Measurements from ENCODE around the gene RAB8A.

Gene RAB8A

GRCh38 chr19:16111160-16111908 is at the start of gene RAB8A:
Gene RAB8A, plus strand, starts transcription at chr19:16111889. Its CDS starts 13 bp downstream, at chr19:16111902.
- DNase-seq, result peak; percentile 99

GRCh38 chr19:16061943-16062342 is 49.7 kb upstream of the RAB8A start:
- DNase-seq, result no peak

GRCh38 chr19:16062789-16063188 is 48.9 kb upstream of the RAB8A start:
- DNase-seq, result no peak

DNA sequence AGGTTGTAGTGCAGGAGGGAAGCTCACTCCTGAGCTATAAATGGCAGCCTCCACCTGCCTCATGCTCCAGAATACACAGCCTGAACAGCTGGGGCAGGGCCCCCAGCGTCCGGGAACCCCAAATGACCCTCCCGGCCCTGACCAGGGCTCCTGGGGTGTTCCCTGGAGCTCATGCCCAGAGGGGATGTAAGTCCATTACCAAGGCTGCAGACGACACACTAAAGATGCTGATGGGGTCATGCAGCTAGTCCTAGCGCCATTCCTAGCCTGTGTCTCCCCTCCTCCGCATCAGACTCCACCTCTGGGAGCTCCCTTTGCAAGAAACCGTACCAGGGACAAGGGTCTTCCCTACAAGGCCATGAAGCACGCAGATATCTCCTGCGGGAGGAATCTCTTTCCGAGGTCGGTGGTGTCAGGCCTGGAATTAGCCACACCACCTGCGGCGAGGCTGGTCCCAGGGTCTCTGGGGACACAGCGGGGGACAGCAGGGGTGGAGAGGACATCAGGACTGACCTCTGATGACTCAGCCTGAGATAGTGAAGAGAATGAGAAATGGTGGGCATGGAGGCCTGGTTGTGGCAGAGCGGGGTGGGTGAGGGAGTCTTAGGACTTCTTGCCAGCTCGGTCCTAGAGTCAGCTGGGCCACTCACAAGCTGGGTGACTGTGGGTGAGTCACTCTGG is 47.3 kb upstream of the RAB8A start:
- DNase-seq, result no peak

DNA sequence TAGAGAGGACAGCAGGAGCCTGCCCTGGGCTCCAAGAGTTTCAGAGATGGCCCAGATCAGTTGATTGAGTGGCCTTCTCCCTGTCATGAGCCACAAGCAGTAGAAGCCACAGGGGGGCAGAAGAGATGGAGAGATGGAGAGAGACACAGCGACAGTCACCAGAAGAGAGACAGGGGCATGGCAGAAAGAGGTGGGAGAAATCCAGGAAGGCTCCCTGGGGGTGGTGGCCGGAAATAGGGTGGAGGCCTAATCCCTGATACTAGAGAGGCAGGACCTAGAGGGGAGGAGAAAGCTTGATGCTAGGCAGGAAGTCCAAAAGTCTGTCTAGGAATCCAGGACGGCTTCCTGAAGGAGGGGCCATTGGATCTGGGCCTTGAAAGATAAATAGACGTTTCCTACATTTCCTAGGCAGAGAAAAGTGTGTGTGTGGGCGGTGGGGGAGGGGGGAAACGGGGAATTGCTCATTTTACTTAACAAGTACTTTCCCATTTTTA is 45.0 kb upstream of the RAB8A start:
- no peak for DNase-seq

DNA sequence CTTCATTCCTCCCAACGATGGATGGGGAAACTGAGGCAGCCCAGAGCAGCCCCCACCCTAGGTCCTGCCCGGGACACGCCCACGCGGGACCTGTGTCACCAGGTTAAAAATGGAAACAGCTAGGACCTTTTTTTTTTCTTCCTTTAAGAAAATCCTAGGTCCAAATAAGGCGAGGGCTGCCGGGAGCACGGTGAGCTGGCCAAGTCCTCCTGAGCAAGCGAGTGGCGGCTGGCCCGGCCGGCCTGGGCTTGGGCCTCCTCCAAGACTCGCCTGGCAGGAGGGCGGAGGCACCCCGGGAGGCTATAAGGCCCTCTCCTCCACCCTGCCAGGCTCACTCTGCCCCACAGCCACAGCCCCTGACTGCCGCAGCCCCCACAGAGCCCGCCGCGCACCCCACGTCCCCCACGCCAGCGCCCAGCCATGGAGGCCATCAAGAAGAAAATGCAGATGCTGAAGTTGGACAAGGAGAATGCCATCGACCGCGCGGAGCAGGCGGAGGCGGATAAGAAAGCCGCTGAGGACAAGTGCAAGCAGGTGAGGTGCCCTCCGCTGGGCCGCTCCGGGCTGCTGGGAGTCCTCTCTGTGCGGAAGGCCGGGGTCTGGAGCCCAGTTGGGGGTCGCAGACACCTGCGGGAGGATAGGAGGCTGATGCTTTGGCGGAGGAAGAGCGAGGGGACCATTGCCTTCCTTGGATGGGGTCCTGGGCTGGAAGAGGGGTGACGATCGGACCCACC is 44.3 kb upstream of the RAB8A start:
- no peak for DNase-seq

DNA sequence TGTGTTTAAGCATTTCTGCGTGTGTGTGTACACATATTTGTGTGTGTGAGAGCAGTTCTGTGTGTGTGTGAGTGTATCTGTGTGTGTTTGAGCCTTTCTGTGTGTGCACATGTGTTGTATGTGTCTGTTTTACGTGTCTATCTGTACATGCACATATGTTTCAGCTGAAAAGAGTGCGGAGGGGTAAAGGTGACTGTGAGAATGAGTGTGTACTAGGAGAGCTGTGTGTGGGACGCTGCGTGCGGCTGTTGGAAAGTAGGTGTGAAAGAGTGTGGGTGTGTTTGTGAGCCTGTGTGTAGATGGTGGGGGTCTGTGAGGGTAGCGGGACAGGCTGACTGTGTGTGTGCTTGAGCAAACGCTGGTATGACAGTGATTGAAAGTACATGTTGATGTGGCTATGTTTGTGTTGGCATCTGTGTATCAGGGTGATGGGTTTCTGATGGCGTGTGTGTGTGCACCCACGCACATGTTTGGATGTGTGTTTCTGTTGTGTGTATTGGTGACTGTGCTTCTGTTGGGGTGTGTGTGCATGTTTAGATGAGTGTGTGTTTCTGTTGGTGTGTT is 42.9 kb upstream of the RAB8A start:
- no peak for DNase-seq

DNA sequence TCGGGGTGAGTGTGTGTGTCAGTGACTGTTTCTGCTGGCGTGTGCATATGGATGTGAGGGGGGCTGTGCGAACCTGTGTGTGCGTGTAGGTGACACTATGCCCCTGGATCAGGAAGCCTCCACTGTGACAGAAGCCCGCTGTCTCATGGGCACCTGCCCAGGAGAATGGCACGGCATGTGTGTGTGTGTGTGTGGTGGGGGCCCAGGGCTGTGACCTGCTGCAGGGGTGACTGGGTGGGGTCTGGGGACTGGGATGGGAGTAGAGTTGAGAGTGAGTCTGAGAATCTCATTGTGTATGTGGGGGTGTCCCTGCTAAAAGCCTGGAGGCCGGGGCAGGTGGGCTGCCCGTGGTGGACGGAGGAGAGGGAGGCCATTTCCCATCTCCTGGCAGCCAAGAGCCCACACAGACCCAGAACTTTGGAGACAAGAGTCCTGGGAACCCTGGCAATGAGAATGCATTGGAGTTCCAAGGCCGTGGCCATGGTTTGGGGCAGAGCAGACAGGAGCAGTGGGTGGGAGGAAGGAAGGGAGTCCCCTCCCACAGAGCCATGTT is 41.8 kb upstream of the RAB8A start:
- no peak for DNase-seq

DNA sequence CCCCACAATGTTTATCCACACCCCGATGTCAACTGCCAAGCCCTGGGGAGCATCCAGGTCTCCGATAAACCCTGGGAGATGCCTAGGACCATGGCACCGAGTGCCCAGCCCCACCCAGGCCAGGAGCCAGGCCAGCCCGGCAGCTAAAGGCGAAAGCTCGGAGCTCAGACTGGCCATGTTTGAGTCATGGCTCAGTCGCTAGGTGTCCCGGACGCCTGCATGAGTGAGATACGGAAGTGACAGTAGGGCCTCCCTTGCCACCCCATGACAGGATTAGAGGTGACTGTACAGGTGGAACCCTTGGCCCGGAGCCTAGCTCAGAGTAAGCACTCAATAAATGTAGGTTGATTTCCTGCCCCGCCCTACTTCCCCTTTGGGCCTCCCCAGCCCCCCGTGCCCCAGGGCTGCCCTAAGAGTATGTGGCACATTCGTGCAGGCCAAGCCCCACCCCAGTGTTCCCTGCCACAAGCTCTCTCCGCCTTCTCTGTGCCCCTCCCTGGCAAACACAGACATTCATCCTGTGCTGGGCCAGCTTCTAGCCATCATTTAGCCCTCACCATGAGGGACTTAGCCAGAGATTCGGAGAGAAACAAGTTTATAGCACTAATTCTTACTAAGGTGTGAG is 41.2 kb upstream of the RAB8A start:
- no peak for DNase-seq

DNA sequence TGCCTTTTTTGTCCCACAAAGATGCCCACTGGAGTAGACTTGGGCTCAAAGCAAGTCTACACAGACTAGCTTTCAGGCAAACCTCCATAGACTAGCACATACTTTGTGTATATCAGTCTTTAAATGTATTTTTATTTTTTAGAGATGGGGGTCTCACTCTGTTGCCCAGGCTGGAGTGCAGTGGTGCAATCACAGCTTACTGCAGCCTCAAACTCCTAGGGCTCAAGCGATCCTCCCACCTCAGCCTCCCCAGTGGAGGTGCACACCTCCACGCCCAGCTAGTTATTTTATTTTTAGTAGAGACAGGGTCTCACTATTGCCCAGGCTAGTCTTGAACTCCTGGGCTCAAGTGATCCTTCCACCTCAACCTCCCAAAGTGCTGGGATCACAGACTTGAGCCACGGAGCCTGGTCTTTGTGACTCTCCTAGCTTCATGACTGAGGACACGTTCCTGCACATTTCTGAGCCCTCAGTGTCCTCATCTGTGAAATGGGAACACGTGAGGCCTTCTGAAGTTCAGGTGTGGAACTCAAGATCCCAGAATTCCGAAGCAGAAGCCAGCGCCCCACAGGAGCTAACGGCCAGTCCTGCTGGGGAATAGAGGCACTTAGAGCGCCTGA is 40.5 kb upstream of the RAB8A start:
- DNase-seq, result no peak

- no peak for DNase-seq
These were observed 38.2 kb upstream of the RAB8A start for GRCh38 chr19:16073481-16073880.

DNA sequence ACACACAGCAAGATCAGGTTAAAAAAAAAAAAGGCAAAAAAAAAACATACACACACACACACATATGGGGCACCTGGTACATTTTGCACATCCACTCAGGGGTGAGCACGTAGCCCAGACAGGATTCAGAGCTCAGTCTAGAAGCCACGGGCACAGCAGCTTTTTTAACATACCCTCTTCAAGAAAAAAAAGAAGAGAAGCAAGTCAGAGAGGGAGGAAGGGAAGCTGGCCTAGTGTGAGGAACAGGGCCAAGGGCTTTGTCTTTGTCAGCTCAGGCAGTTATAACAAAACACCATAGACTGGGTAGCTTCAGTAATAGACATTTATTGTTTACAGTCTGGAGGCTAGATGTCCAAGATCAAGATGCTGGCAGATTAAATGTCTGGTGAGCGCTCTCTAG is 37.7 kb upstream of the RAB8A start:
- no peak for DNase-seq

DNA sequence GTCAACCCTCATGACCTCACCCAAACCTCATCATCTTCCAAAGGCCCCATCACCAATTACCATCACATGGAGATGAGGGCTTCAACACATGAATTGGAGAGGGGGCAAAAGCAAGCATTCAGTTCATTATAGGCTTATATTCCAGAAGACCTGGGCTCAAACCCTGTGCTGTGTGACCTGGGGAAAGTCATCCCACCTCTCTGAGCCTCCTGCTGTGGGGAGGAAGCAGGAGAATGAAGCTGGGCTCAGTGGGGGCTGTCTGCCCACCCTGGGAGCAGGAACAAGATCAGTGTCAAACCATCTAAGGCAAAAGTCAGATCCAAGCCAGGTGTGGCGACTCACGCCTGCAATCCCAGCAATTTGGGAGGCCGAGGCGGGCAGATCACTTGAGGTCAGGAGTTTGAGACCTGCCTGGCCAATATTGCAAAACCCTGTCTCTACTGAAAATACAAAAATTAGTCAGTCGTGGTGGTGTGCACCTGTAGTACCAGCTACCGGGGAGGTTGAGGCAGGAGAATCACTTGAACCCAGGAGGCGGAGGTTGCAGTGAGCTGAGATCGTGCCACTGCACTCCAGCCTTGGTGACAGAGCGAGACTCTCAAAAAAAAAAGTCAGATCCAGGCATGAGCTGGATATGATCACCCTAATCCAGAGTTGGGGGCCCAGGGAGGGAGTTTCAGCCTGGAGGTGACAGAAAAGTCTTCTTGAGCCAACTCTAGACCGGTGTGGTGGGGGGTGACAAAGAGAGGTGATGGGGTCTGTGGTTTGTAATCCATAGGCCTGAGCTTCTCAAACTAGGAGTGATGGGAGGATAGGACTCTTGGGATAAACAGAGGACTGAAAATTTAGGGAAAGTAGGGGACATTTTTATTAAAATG is 37.0 kb upstream of the RAB8A start:
- DNase-seq, result no peak

GRCh38 chr19:16075430-16076153 is 36.1 kb upstream of the RAB8A start:
- DNase-seq, result no peak

- DNase-seq, result peak; percentile 62
These were observed 35.3 kb upstream of the RAB8A start, which contains the start of gene TPM4 for GRCh38 chr19:16076154-16076957. Gene TPM4, plus strand, starts transcription at chr19:16076495. Its CDS starts 71 bp downstream, at chr19:16076566.

- no peak for DNase-seq
These were observed 34.6 kb upstream of the RAB8A start for GRCh38 chr19:16076958-16077611.

DNA sequence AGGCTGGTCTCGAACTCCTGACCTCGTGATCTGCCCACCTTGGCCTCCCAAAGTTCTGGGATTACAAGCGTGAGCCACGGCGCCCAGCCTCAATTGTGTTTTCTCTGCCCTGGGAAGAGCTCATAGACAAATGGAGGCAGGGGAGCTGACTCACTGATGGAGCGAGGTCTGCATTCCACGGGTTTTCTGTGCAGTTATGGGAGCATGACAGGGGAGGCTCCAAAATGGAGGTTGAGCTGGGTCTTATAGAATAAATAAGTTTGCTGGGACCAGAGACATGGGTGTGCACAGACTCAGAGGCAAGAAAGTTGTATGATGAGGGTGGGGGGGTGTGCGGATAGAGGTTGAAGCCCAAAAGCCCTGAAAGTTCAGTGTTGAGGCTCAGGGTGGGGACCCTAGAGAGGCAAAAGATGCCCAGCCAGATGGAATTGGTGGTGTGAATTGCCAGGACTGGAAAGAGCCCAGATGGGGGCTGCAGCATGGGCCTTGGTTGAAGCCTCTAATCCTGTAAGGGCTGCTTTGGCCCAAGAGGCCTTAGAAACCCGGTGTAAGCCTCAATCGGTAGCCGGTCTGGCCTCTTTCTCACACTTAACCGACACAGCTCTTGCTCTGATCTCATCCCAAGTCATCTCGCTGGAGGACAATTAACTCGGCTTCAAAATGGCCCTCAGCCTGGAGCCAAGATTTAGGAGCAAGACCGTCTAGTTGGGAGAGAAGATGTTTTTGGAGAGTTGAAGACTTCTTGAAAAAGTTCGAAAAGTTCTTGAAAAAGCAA is 33.5 kb upstream of the RAB8A start:
- DNase-seq, result peak; percentile 84

All from NCI-H446 treated with DMSO at 0.1 percent for 48 hours (cell line).